Kidney epithelial cell (primary cell): ENCODE results near the gene ULK4. TPM values are rescaled to one million over a fixed set of nuclear protein-coding genes. Genes with fewer than 3 reads are reported as not detected.

Source experiments
- DNase-seq: peaks from one replicate; pipeline ENCODE4 v3.0.0-alpha.2; 2010; ENCODE audit warnings: low read depth
- H3K27me3 ChIP-seq: 2 replicates; pipeline ENCODE4 v1.6.0; 2011; ENCODE audit warnings: low read length; ENCODE audit not compliant: control insufficient read depth, insufficient read depth
- H3K36me3 ChIP-seq: 2 replicates; pipeline ENCODE4 v1.5.1; 2011; ENCODE audit warnings: low read length; ENCODE audit not compliant: control insufficient read depth, insufficient read depth
- H3K4me3 ChIP-seq: 2 replicates; pipeline ENCODE4 v1.5.1; 2011; ENCODE audit warnings: low read depth, mild to moderate bottlenecking, control low read depth, low read length
- CTCF ChIP-seq: IDR thresholded peaks from 2 replicates; pipeline ENCODE4 v1.5.1; 2011; ENCODE audit warnings: mild to moderate bottlenecking, moderate library complexity, low read length, control low read depth, inconsistent platforms; ENCODE audit not compliant: insufficient read depth, poor library complexity, severe bottlenecking
- total RNA-seq: library from RNA; depleted of rRNA; stranded (reverse); fragments of >200 nt; gene quantifications from 2 replicates; pipeline ENCODE4 v1.2.3, GENCODE V29; 2015

Gene ULK4
- total RNA-seq, 1 donor from 2014 or later: 18.3 TPM

GRCh38 chr3:41356775-41357174, 605.1 kb downstream of the ULK4 start:
- DNase-seq: no peak
- Histone ChIP-seq H3K36me3 (no peaks in the 10 kb centered on the region), H3K27me3 (no peaks in the 10 kb centered on the region), H3K4me3 (no peak overlapping the region)
- TF ChIP-seq CTCF: no peak

GRCh38 chr3:41352510-41352909, 609.4 kb downstream of the ULK4 start:
- TF ChIP-seq CTCF: no peak
- H3K4me3 ChIP-seq: no peak overlapping the region
- DNase-seq: no peak

DNA sequence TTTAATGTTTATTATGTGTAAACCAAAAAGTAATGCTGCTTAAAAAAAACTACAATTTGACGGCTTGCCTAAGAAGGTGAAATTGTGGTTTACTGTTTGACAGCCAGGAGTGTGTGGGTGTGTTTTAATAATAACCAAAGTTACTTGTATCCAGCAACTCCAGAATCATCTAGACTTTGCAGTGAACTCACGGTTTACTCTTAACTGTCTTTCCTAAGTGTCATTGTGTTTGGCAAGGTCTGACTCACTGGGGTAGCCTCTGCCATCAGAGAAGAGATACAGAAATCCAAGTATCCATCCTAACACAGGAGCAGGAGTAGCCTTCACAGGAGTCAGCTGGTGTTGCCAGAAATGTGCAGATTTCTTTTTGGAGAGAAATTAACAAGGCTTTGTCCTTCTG, 611.5 kb downstream of the ULK4 start:
- no peak for TF ChIP-seq CTCF
- DNase-seq: no peak
- Histone ChIP-seq H3K27me3 (no peaks in the 10 kb centered on the region), H3K36me3 (no peaks in the 10 kb centered on the region), H3K4me3 (no peak overlapping the region)

More at GRCh38 chr3:41352510-41352909, 609.4 kb downstream of the ULK4 start:
- H3K36me3 ChIP-seq: no peaks in the 10 kb centered on the region
- H3K27me3 ChIP-seq: no peaks in the 10 kb centered on the region

GRCh38 chr3:41348401-41348800, 613.5 kb downstream of the ULK4 start:
- DNase-seq: no peak
- Histone ChIP-seq H3K36me3 (no peaks in the 10 kb centered on the region), H3K4me3 (no peak overlapping the region), H3K27me3 (no peaks in the 10 kb centered on the region)
- TF ChIP-seq CTCF: no peak

DNA sequence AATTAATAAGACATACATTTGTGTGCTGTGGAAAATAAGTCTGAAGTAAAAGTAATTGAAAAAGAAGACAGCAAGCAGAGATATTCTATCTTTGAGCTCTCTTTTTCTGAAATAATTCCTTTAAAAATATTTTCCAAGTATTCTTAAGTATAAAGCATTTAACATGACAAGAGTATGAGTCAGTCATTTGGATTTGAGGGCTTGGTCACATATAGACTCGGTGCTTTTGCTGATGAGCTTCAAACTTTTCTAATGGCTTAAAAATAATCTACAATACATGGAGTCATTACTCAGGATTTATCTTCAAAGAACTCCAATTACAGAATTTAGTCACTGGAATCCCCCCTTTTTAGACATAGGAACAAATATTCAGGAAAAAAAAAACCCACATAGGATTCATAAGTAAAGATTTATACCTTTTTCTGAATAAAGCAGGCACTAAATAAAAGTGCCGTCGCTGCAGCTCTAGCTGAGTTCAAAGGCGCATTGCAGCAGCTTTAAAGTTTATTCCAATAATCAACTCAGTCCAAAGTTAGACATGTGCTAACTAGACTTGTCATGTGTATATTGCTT, 615.1 kb downstream of the ULK4 start:
- Histone ChIP-seq H3K27me3 (no peaks in the 10 kb centered on the region), H3K36me3 (no peaks in the 10 kb centered on the region), H3K4me3 (no peak overlapping the region)
- no peak for TF ChIP-seq CTCF
- no peak for DNase-seq

GRCh38 chr3:41345788-41346187, 616.1 kb downstream of the ULK4 start:
- H3K36me3 ChIP-seq: no peaks in the 10 kb centered on the region
- no peaks in the 10 kb centered on the region for H3K27me3 ChIP-seq
- no peak for TF ChIP-seq CTCF
- DNase-seq: no peak
- H3K4me3 ChIP-seq: no peak overlapping the region
